GM12891 (cell line): ENCODE results near the gene SCG5.

ENCODE experiments used
- POLR2A ChIP-seq: IDR thresholded peaks from 2 replicates; pipeline ENCODE4 v1.6.1; 2011; ENCODE audit warnings: low read depth, low read length, control low read depth
- POLR2AphosphoS5 ChIP-seq: IDR thresholded peaks from 2 replicates; pipeline ENCODE4 v1.6.1; 2011; ENCODE audit warnings: low read depth, low read length, control low read depth

DNA sequence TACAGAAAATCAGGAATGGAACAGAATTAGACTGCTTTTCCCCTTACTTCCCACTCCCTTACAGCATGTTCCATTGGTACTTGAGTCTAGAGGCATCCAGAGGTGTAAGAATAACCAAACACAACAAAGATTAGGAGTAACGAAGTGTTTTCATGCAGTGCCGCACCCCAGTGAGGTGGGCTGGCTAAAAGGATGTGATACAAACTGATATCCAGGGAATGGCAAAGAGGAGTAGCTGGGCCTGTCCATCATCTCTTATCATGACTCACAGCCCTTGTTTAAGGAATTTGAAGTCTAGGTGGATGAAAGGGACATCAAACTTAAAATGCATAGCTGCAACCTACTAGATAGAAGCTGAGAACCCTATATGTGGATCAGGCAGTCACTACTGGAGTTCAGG is 16.4 kb downstream of the SCG5 start:
- no peak for TF ChIP-seq POLR2AphosphoS5
- no peak for TF ChIP-seq POLR2A
